ENCODE measurements around the gene PON3.
A peak's percentile ranks its signal among the peaks of the same experiment; 100 is the strongest.

Gene PON3

DNA sequence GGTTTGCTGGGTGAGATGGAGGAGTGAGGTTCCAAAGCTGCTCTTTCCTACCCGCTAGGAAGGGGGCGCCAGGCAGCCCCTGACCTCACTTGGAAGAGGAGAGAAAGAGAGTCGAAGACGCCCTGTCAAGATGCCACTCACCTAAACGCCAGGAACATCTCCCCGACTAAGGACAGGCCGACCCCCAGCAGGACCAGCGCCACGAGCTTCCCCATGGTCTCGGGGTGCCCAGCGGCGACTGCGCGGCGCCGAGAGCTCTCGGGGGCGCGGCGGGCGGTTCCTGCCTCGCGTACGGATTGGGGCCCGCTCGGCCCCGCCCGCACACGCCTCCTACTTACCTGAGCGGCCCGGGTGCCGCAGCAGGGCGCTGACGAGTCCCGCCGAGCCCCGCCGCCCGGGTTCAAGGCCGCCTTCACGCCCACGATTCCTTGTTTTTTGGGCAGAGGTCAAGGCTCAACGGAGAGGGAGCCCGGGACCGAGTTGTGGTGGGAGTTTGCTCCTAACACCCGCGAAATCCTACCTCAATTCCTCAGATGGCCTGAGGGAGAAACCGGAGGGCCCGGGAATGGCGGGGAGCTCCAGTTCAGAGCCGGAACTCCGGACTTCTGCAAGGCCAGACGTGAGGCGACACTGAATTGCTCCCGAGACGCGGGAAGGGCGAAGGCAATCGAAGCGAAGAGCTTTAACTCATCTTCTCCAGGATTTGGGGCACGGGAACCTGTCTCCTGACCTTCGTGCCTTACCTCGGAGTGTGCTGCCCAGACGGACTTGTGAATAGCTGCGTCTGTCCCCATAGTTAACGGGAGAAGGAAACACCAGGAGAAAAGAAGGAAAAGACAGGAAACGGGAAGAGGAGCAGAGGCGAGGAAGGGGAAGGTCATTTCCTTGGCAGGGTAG, at the start of gene PON3:
Gene PON3, minus strand, starts transcription at position 240 of the 897 bp plus-strand sequence. Its CDS starts 25 bp downstream, at position 215.
- H3K4me3 ChIP-seq (ENCODE audit: low read length), result no peak within 1 kb of the TSS
- no peak within 1 kb of the TSS for H3K27ac ChIP-seq (ENCODE audit: low read length)
- no peaks in the 10 kb centered on the region for H3K36me3 ChIP-seq (ENCODE audit: control insufficient read depth, low read depth, low read length)
- H3K9me3 ChIP-seq (ENCODE audit: control insufficient read depth, low read depth, low read length), result no peaks in the 10 kb centered on the region
- no peak within 1 kb of the TSS for H3K9ac ChIP-seq (ENCODE audit: low read length)
- H3K4me1 ChIP-seq (ENCODE audit: control insufficient read depth, low read depth, low read length), result no peaks in the 10 kb centered on the region
- H3K27me3 ChIP-seq (ENCODE audit: control insufficient read depth, insufficient read depth, low read length), result no peaks in the 10 kb centered on the region

DNA sequence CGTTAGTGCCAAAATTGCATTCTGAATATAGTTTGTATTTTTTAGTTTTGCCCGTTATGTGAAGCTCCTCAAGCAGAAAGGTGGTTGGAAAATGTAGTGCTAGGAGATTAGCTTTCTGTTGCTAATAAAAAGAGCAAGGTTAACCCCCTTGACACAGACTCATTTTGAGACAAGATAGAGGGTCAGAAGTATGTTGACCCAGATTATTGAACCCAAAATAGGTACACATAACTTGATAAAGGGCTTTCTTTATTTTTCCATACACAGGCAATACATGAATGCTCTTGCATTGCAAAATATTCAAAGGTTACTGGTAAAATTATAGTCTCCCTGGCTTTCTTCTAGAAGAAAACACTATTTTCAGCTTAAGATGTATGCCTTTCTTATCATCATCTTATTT, 48.6 kb upstream of the PON3 start:
- Histone ChIP-seq H3K4me1 (ENCODE audit: control insufficient read depth, low read depth, low read length) (no peaks in the 10 kb centered on the region), H3K9ac (ENCODE audit: low read length) (no peak overlapping the region), H3K9me3 (ENCODE audit: control insufficient read depth, low read depth, low read length) (no peaks in the 10 kb centered on the region), H3K27me3 (ENCODE audit: control insufficient read depth, insufficient read depth, low read length) (no peaks in the 10 kb centered on the region), H3K4me3 (ENCODE audit: low read length) (no peak overlapping the region), H3K27ac (ENCODE audit: low read length) (no peak overlapping the region), H3K36me3 (ENCODE audit: control insufficient read depth, low read depth, low read length) (no peaks in the 10 kb centered on the region)

DNA sequence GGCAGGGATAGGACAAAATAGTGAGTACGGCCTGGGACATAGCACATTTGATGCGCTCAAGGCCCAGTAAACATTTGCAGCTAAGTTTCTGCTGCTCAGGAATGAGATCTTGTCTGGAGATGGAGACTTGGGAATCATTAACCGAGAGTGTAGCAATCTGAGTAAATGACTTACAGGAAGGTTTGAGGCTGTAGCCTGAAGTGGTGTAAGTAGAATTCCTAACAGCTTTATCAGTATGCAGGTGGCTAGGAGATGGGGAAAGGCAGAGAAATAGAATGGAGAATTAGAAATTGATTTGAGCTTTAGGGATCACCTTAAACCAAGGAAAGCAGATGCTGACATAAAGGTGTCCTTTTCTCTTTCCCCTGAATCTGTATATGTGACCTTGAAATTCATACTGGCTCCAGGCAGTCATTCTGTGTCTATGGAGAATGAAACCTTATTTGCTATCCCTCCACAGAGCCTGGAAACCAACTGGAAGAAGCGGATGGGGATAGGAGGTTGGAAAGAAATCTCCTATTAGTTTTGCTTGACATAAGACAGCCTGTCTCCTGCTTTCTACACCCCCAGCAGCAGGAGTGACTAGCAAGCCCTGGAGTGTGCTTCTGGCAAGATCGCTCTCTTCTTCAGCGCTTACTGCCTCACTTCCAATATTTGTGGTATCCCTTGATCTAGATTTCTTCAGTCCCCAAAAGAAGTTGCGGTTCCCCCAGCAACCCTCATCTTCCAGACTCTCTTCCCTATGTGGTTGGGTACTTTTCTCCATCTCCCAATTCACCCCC, 45.1 kb upstream of the PON3 start:
- no peak overlapping the region for H3K4me3 ChIP-seq (ENCODE audit: low read length)
- no peak overlapping the region for H3K9ac ChIP-seq (ENCODE audit: low read length)
- no peaks in the 10 kb centered on the region for H3K27me3 ChIP-seq (ENCODE audit: control insufficient read depth, insufficient read depth, low read length)
- no peaks in the 10 kb centered on the region for H3K36me3 ChIP-seq (ENCODE audit: control insufficient read depth, low read depth, low read length)
- H3K9me3 ChIP-seq (ENCODE audit: control insufficient read depth, low read depth, low read length), result no peaks in the 10 kb centered on the region
- no peaks in the 10 kb centered on the region for H3K4me1 ChIP-seq (ENCODE audit: control insufficient read depth, low read depth, low read length)
- H3K27ac ChIP-seq (ENCODE audit: low read length), result no peak overlapping the region

DNA sequence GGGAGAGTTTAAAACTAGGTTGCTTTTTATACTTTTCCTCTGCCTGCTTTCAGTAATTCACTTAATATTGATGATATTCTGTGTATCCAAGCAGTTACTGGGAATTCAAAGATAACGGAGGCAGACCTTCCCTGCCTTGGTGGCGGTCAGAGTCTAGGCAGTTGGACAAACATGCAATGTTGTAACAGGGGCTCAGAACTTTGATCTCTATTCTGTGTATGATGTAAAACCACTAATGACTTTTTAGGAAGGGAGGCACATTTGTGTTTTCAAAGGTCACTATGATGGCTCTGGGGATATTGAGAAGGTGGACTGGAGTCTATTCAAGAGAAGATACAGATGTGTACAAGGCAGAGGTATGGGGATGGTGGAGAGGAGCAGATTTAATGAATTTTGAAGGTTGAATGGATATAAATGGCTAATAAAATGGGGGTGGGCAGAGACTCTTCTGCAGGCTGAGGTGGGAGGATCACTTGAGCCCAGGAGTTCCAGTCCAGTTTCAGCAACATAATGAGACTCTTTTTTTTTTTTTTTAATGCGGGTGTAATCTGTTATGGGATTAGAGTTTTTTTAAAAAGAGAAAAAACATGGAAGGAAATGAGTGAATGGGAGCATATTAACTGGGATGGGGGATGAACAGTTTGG, 44.3 kb upstream of the PON3 start:
- Histone ChIP-seq H3K9ac (ENCODE audit: low read length) (no peak overlapping the region), H3K4me1 (ENCODE audit: control insufficient read depth, low read depth, low read length) (peaks cover 1% of the 10 kb centered on the region), H3K27ac (ENCODE audit: low read length) (no peak overlapping the region)

DNA sequence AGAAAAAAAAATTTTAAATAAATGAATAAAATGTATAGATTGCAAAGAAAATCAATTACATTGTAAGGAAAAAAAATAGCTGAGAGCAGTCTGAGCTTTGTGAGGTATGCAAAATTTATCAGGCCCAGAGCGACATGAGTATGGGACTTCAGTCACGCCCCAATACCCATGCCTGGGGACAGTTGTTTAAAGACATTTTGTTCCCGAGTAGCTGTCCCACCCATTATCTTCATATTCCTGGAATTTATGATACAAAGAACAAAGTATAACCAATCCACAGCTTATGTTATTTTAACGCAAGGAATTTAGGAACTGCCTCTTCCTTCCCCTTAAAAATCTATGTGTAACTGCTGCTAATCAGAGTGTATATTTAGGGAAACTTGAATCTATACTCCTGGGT, 40.2 kb upstream of the PON3 start:
- Histone ChIP-seq H3K27ac (ENCODE audit: low read length) (no peak overlapping the region), H3K9ac (ENCODE audit: low read length) (no peak overlapping the region), H3K9me3 (ENCODE audit: control insufficient read depth, low read depth, low read length) (no peaks in the 10 kb centered on the region), H3K4me1 (ENCODE audit: control insufficient read depth, low read depth, low read length) (peaks cover 6% of the 10 kb centered on the region), H3K4me3 (ENCODE audit: low read length) (no peak overlapping the region), H3K27me3 (ENCODE audit: control insufficient read depth, insufficient read depth, low read length) (no peaks in the 10 kb centered on the region), H3K36me3 (ENCODE audit: control insufficient read depth, low read depth, low read length) (no peaks in the 10 kb centered on the region)

More for the DNA sequence above, 44.3 kb upstream of the PON3 start:
- H3K4me3 ChIP-seq (ENCODE audit: low read length), result no peak overlapping the region
- H3K36me3 ChIP-seq (ENCODE audit: control insufficient read depth, low read depth, low read length), result no peaks in the 10 kb centered on the region
- H3K27me3 ChIP-seq (ENCODE audit: control insufficient read depth, insufficient read depth, low read length), result no peaks in the 10 kb centered on the region
- H3K9me3 ChIP-seq (ENCODE audit: control insufficient read depth, low read depth, low read length), result no peaks in the 10 kb centered on the region

DNA sequence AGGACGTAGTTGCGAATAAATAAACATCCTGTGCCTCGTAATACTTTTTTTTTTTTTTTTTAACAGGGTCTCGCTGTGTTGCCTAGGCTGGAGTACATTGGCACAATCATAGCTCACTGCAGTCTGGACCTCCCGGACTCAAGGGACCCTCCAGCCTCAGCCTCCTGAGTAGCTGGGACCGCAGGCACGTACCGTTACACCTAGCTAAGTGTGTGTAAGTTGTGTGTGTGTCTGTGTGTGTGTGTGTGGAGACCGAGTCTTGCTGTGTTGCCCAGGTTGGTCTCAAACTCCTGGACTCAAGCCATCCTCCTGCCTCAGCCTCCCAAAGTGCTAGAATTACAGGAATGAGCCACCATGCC, 39.2 kb upstream of the PON3 start:
- H3K27me3 ChIP-seq (ENCODE audit: control insufficient read depth, insufficient read depth, low read length), result no peaks in the 10 kb centered on the region
- H3K4me3 ChIP-seq (ENCODE audit: low read length), result peak overlapping the region; percentile 74
- H3K9ac ChIP-seq (ENCODE audit: low read length), result peak overlapping the region; percentile 87
- peaks cover 6% of the 10 kb centered on the region for H3K4me1 ChIP-seq (ENCODE audit: control insufficient read depth, low read depth, low read length)
- H3K27ac ChIP-seq (ENCODE audit: low read length), result peak overlapping the region; percentile 88
- H3K9me3 ChIP-seq (ENCODE audit: control insufficient read depth, low read depth, low read length), result no peaks in the 10 kb centered on the region
- no peaks in the 10 kb centered on the region for H3K36me3 ChIP-seq (ENCODE audit: control insufficient read depth, low read depth, low read length)

DNA sequence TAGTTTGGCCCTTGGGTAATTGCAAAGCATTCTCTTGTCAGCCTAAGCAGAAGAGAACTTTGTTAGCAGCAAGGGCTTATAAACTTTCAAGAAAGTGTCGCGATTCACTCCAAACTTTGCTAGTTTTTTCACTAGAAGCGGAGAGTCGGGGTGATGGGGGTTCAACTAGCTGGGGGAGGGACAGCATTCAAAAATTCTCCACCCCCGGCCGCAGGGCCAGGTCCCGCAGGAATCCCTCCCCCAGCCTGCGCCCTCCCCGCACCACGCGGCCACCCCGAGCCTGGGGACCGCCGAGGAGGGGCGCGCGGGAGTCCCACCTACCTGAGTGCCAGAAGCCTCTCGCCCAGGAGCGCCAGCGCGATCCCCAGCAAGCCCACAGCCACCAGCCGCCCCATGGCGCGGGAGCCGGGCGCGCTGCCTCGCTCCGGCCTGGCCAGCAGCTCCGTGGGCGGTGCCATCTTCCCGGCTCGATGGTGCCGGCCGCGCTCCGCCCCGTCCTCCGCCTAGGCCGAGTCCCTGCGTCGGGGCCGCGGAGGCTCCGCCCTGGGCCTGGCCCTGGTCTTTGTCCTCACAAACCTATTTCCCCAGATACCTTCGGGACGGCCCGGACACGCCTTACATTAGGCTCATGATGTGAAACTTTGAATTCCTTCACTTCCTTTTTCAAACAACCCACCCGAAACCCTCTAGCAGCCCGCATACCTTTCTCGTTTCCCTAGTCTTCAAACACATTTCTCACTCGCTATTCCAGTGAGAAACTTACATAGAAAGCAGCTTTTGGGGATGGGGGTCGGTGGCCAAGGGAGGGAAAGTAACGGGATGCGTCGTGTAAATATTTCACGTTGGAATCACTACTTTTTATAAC, 38.6 kb upstream of the PON3 start, which contains the start of gene PON2:
Gene PON2, minus strand, starts transcription at position 472 of the 865 bp plus-strand sequence. Its CDS starts 77 bp downstream, at position 395.
- Histone ChIP-seq H3K9me3 (ENCODE audit: control insufficient read depth, low read depth, low read length) (no peaks in the 10 kb centered on the region), H3K27me3 (ENCODE audit: control insufficient read depth, insufficient read depth, low read length) (no peaks in the 10 kb centered on the region), H3K36me3 (ENCODE audit: control insufficient read depth, low read depth, low read length) (no peaks in the 10 kb centered on the region), H3K9ac (ENCODE audit: low read length) (peak within 1 kb of the TSS; percentile 87), H3K4me3 (ENCODE audit: low read length) (peak within 1 kb of the TSS; percentile 74), H3K4me1 (ENCODE audit: control insufficient read depth, low read depth, low read length) (peaks cover 6% of the 10 kb centered on the region), H3K27ac (ENCODE audit: low read length) (peak within 1 kb of the TSS; percentile 88)

DNA sequence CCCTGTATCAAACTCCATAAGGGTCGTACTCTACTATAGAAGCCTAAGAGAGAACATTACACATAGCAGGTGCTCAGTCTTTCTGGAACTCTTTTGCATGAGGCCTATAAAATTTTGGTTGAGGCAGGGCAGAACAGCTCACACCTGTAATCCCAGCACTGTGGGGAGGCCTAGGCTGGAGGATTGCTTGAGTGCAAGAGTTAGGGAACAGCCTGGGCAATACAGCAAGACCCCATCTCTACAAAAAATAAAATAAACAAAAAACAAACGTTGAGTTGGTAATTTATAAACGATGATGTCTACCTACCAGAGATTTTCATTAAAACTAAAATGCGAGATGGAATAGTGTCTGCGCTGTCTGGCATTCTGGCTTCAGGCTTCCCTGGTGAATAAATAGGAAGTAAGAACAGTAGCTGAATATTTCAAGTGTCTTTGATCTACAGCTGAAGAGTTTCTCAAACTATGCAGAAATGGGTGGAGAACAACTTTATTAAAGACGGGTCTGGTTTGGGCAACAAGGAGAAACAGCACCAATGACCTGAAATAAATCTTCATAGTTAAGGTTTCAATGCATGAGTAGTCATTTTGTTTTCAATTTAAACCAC, 37.9 kb upstream of the PON3 start:
- H3K9ac ChIP-seq (ENCODE audit: low read length), result peak overlapping the region; percentile 87
- peak overlapping the region; percentile 2 for H3K27ac ChIP-seq (ENCODE audit: low read length)
- H3K4me3 ChIP-seq (ENCODE audit: low read length), result peak overlapping the region; percentile 74
- H3K27me3 ChIP-seq (ENCODE audit: control insufficient read depth, insufficient read depth, low read length), result no peaks in the 10 kb centered on the region
- H3K4me1 ChIP-seq (ENCODE audit: control insufficient read depth, low read depth, low read length), result peaks cover 6% of the 10 kb centered on the region
- H3K9me3 ChIP-seq (ENCODE audit: control insufficient read depth, low read depth, low read length), result no peaks in the 10 kb centered on the region
- H3K36me3 ChIP-seq (ENCODE audit: control insufficient read depth, low read depth, low read length), result no peaks in the 10 kb centered on the region

DNA sequence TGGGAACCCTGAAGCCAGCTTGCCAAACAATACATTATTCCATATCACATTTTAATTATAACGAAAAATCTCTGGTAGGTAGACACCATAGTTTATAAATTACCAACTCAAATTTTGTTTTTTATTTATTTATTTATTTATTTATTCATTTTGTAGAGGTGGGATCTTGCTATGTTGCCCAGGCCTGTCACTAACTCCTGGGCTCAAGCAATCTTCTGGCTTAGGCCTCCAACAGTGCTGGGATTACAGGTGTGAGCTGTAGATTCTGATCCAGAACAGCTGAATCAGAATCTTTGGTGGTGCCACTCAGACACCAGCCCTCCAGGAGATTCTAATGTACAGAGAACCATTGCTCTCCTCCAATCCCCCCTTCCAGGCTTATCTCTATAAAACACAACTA, 37.0 kb upstream of the PON3 start:
- no peak overlapping the region for H3K9ac ChIP-seq (ENCODE audit: low read length)
- H3K27me3 ChIP-seq (ENCODE audit: control insufficient read depth, insufficient read depth, low read length), result no peaks in the 10 kb centered on the region
- H3K4me1 ChIP-seq (ENCODE audit: control insufficient read depth, low read depth, low read length), result peaks cover 10% of the 10 kb centered on the region
- H3K4me3 ChIP-seq (ENCODE audit: low read length), result no peak overlapping the region
- no peaks in the 10 kb centered on the region for H3K9me3 ChIP-seq (ENCODE audit: control insufficient read depth, low read depth, low read length)
- no peaks in the 10 kb centered on the region for H3K36me3 ChIP-seq (ENCODE audit: control insufficient read depth, low read depth, low read length)
- no peak overlapping the region for H3K27ac ChIP-seq (ENCODE audit: low read length)

DNA sequence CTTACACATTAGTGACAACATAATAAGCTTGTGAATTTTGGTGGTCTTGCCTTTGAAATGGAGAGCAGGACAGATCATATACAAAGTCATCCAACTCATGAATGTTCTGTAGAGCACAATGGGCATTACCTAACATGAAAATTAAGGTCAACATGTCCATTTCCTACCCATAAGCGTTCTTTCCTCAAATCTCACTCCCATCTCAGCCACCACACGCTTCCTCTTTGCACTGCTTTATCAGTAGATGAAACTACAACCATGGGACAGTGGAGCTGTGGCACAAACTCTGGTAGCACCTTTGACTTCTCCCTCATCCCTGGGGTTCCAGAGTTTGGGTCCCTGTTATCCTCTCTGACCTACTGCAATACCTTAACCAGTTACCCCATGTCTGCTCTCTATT, 36.4 kb upstream of the PON3 start:
- no peak overlapping the region for H3K27ac ChIP-seq (ENCODE audit: low read length)
- H3K27me3 ChIP-seq (ENCODE audit: control insufficient read depth, insufficient read depth, low read length), result no peaks in the 10 kb centered on the region
- no peaks in the 10 kb centered on the region for H3K36me3 ChIP-seq (ENCODE audit: control insufficient read depth, low read depth, low read length)

More for the DNA sequence above, 36.4 kb upstream of the PON3 start:
- Histone ChIP-seq H3K9ac (ENCODE audit: low read length) (no peak overlapping the region), H3K4me1 (ENCODE audit: control insufficient read depth, low read depth, low read length) (peaks cover 15% of the 10 kb centered on the region), H3K9me3 (ENCODE audit: control insufficient read depth, low read depth, low read length) (no peaks in the 10 kb centered on the region), H3K4me3 (ENCODE audit: low read length) (no peak overlapping the region)
